Esophagus (tissue), 2 donors: ENCODE data around the gene FGGY. TPM values are rescaled to one million over a fixed set of nuclear protein-coding genes. Genes with fewer than 3 reads are reported as not detected.
A peak's percentile ranks its signal among the peaks of the same experiment; 100 is the strongest.

Source experiments
- H3K27ac ChIP-seq, 2 donors: one replicate each; pipeline ENCODE4 v1.5.1; 2013; ENCODE audit warnings: low read depth in 2 of 2, mild to moderate bottlenecking in 2 of 2, inconsistent platforms in 1 of 2, low read length in 1 of 2, moderate library complexity in 1 of 2
- H3K27me3 ChIP-seq, 2 donors: one replicate each; pipeline ENCODE4 v1.6.1; 2013; ENCODE audit warnings: low read length in 2 of 2, control low read depth in 1 of 2, mild to moderate bottlenecking in 1 of 2; ENCODE audit not compliant: insufficient read depth in 2 of 2, control insufficient read depth in 1 of 2
- H3K36me3 ChIP-seq, 2 donors: one replicate each; pipeline ENCODE4 v1.6.1; 2013; ENCODE audit warnings: low read length in 1 of 2; ENCODE audit not compliant: control insufficient read depth in 2 of 2, insufficient read depth in 2 of 2
- H3K4me1 ChIP-seq, 2 donors: one replicate each; pipeline ENCODE4 v1.6.1; 2013; ENCODE audit warnings: low read length in 1 of 2; ENCODE audit not compliant: control insufficient read depth in 2 of 2, insufficient read depth in 2 of 2
- H3K4me3 ChIP-seq, 2 donors: one replicate each; pipeline ENCODE4 v1.5.1; 2013; ENCODE audit warnings: low read length in 2 of 2, mild to moderate bottlenecking in 2 of 2, low read depth in 1 of 2, moderate library complexity in 1 of 2
- H3K9me3 ChIP-seq, 2 donors: one replicate each; pipeline ENCODE4 v1.6.1; 2013; ENCODE audit warnings: mild to moderate bottlenecking in 2 of 2, low read depth in 1 of 2, low read length in 1 of 2, moderate library complexity in 1 of 2; ENCODE audit not compliant: control insufficient read depth in 2 of 2, insufficient read depth in 1 of 2
- WGBS, 2 donors: extraction: QIAGEN DNeasy Blood & Tissue Kit; methylation state at CpG; one replicate each; pipeline ENCODE4 v1.1.7; 2013; 5-methylcytosine and 5-hydroxymethylcytosine counted together
- polyA plus RNA-seq, 2 donors: library from polyadenylated mRNA; stranded (reverse); fragments of 200-250 nt; gene quantifications; one replicate each; pipeline ENCODE4 v1.2.3, GENCODE V29; 2013
- donor health status: healthy with polysubstance abuse.
- donor health status: Bipolar disorder and iron deficiency.

FGGY gene
- polyA plus RNA-seq, 2 donors, result 2.4 to 4.4 TPM

DNA sequence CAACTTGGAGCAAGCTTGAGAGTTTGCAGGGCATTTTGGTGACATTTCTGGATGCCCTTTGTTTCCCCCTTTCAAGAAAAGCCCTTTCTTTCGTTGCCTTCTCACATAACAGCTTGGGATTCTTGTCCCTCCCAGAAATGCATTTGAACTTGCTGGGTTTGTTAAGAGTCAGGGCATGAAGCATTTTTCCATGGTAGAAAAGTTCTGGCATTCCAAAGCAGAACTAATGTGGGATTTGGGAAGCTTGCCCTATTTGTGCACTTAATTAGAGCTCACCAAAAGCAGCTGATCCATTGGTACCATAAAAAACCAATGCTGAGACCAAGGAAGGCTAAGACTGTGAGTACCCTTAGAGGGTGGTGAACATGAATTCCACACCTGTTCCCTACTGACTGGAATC is 418.1 kb downstream of the FGGY start:
- H3K36me3 ChIP-seq, result no peaks in the 10 kb centered on the region
- H3K4me3 ChIP-seq, result no peak overlapping the region
- H3K27ac ChIP-seq, result no peak overlapping the region
- H3K4me1 ChIP-seq, result peaks cover 5 to 8% of the 10 kb centered on the region in 2 donors
- WGBS, 2 donors, result 62 to 73% methylated on average over 1 of the region's 1 CpG
- H3K27me3 ChIP-seq, result no peaks in the 10 kb centered on the region
- H3K9me3 ChIP-seq, result no peaks in the 10 kb centered on the region

DNA sequence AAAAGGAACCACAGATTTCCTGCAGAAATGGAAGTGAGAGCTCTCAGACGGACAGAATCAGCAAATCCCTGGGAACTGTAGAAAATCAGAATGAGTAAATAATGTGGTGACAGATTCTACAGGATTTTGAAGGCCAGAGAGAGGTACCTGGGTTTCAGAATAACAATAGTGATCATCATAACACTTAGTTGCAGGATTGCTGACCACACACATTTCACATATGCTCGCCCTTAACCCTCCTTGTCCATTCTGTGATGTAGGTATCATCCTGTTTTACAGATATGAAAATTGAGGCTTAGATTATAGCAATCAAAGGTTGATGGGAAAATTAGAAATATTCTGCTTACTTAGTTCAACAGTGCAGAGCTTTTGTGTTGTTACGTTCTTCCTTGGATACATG is 419.9 kb downstream of the FGGY start:
- Histone ChIP-seq H3K36me3 (no peaks in the 10 kb centered on the region), H3K27me3 (no peaks in the 10 kb centered on the region), H3K9me3 (no peaks in the 10 kb centered on the region), H3K4me1 (peaks cover 5 to 8% of the 10 kb centered on the region in 2 donors), H3K4me3 (no peak overlapping the region), H3K27ac (no peak overlapping the region)
- WGBS, 2 donors, result 87 to 90% methylated on average over 3 of the region's 3 CpGs

DNA sequence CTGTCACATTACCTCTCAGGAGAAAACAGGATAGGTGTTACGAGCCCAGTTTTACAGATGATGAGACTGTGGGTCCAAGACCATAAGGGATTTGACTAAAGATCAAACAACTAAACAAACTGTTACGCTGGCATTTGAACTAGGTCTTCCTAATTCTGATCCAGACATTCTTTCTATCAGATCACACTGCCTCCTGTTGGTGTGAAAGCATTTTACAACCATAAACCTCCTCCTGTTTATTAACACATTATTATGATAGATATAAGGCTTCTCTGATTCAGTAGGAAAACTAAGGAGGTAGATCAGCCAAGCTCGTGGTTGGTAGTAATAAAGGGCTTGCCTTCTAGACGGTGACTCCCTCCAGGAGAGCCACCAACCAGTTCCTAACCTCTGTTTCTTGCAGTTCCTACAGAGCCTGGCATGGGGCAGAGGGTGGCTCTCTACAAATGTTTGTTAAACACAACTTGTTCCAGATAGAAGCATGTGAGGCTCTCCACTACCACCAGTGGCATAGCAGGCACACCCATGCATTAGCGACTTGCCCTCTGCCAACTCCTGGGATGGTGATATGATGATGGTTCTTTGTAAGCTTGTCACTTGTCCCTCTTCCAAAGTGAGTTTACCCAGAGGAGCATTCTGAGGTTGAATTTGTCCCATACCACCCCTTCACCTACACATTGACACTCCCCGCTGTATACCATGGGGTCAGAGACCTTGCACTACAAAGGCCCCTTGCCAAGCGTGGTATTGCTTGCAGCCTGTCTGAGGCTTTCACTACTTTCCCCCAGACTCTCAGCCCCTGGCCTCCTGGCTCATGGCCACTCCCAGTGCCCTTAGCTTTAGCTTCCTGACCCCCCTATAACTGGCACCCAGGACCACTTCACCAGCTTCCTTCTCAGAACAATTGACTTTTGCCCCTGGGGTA is 421.4 kb downstream of the FGGY start:
- Histone ChIP-seq H3K27ac (no peak overlapping the region), H3K9me3 (no peaks in the 10 kb centered on the region), H3K4me1 (peaks cover 5 to 8% of the 10 kb centered on the region in 2 donors), H3K4me3 (no peak overlapping the region), H3K27me3 (no peaks in the 10 kb centered on the region), H3K36me3 (no peaks in the 10 kb centered on the region)
- 89 to 93% methylated on average over 7 of the region's 7 CpGs for WGBS, 2 donors

DNA sequence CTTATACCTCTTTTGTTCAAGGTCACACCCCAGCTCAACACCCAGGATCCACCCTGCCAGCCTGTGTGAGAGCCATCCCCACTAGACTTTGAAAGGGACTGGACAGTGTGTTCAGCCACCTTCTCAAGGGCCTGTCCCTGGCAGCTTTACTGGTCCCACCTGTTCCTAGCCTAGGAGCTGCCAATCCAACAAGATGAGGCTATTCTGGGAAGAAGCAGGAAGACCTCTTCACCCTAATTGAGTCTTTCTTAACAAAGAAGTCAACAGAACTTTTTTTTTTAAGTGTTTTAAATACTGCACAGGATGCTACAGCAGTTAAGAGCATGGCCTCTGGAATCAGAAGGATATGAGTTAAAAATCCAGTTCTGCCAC is 422.1 kb downstream of the FGGY start:
- Histone ChIP-seq H3K27ac (no peak overlapping the region), H3K27me3 (no peaks in the 10 kb centered on the region), H3K4me3 (no peak overlapping the region), H3K4me1 (peaks cover 5 to 8% of the 10 kb centered on the region in 2 donors), H3K9me3 (no peaks in the 10 kb centered on the region), H3K36me3 (no peaks in the 10 kb centered on the region)

DNA sequence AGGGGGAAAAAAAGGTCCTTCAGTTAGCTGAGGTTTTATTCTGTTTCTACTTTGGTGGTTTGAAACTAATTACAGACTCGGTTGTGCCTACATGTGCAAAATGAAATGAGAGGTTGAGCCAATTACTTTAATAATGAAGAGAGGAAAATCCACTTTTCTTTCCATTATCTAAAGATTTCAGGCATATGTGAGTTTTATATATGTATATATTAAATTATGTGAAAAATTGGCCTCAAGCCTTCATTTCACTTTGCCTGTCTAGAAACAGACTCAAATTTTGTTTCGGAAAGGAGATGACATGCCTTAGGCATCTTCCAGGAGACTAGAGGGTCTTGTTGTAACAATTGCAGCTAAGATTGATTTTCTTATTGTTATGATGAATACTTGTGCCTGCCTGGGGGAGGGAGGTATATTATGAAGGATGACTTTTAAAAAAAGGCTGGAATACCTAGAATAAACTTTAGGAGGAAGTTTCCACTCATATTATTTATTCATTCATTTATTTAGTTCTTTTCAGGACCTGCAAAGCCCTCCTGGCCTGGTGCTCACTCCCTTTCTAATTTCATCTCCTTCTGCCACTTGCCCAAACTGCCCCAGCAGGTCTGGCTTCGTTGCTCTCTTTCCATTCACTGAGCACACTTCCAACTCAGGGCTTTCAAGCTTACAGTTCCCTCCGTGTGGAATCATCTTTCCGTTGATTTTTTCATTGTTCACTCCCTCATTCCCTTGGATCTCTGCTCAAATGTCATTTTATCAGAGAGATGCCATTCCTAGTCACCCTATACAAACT is 423.6 kb downstream of the FGGY start:
- no peak overlapping the region for H3K27ac ChIP-seq
- no peaks in the 10 kb centered on the region for H3K27me3 ChIP-seq
- 48 to 58% methylated on average over 5 of the region's 5 CpGs for WGBS, 2 donors
- H3K4me1 ChIP-seq, result peaks cover 5 to 8% of the 10 kb centered on the region in 2 donors
- H3K4me3 ChIP-seq, result no peak overlapping the region
- no peaks in the 10 kb centered on the region for H3K36me3 ChIP-seq
- H3K9me3 ChIP-seq, result no peaks in the 10 kb centered on the region

DNA sequence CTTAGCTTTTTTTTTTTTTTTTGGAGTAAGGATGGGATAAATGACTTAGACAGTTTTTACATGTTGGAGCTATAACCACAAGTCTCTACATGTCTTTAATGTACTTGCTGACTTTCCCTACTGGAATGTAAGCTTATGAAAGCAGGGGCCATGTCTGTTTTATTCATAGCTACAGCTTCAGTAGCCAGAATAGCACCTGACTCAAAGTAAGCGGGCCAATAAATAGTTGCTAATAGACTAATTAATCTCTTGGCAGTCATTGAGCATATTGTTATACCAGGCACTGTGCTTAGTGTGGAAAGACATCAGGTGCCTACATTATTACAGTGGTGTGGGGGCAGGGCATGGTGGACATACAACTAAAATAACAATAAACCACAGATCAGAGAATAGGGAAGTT is 433.4 kb downstream of the FGGY start:
- Histone ChIP-seq H3K27me3 (no peaks in the 10 kb centered on the region), H3K4me3 (no peak overlapping the region), H3K4me1 (peaks cover 2 to 5% of the 10 kb centered on the region in 2 donors), H3K36me3 (no peaks in the 10 kb centered on the region), H3K9me3 (no peaks in the 10 kb centered on the region), H3K27ac (peak overlapping the region in 1 of 2 donors; percentile 14)
- WGBS, 2 donors, result 49 to 61% methylated on average over 1 of the region's 1 CpG

DNA sequence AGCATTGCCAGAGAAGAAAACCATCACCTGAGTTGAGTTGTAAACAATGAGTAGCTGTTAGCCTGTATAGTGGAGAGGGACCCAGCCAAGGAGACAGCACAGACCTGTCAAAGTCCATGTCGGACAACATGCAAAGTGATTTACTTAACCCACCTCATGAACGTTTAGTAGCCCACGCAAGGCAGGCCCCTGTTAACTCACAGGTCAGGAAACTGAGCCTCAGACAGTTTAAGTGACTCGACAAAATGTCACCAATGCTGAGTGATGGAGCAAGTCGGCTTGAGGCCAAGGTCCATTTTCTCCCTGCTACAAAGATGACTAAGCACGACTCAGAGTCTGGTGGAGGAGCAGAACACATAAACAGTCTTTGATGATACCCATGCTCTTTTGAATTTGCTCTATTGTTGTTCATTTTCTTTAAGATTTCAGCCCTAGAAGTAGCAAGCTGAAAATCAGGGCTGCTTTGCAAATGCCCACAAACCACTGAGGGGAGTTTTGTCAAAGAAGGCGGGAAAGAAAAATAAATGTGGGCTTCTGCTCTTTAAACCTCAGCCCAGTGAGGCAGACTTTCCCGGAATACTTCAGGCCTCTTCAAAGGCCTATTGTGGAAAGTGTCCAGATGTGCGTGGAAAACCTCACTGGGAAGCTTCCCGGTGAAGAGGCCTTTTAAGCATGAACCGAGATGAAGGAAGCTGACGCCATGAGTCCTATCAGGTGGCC is 434.0 kb downstream of the FGGY start:
- Histone ChIP-seq H3K4me3 (no peak overlapping the region), H3K9me3 (no peaks in the 10 kb centered on the region), H3K36me3 (no peaks in the 10 kb centered on the region), H3K27ac (peak overlapping the region; percentile 43 to 74), H3K4me1 (peaks cover 2 to 5% of the 10 kb centered on the region in 2 donors), H3K27me3 (no peaks in the 10 kb centered on the region)
- 37 to 41% methylated on average over 12 of the region's 12 CpGs for WGBS, 2 donors

DNA sequence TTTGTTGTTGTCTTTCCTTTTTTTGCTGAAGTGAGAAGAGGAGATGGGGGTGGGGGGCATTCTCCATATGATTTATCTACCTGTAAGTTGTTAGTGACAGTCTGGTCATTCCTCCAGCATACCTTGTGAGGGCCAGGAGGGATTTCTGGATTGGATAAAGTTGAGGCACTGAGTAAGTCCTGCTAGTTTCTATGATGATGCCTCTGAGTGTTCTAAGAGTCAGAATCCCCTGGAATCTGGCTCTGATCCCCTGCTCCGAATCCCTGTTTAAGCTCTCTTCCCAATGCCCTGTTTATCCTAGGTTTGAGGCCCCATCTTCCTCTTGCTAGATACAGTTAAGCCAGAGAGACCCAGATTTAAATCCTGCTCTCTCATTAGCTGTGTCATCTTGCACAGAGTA is 434.7 kb downstream of the FGGY start:
- peak overlapping the region; percentile 43 to 60 for H3K27ac ChIP-seq
- 74 to 82% methylated on average over 1 of the region's 1 CpG for WGBS, 2 donors

DNA sequence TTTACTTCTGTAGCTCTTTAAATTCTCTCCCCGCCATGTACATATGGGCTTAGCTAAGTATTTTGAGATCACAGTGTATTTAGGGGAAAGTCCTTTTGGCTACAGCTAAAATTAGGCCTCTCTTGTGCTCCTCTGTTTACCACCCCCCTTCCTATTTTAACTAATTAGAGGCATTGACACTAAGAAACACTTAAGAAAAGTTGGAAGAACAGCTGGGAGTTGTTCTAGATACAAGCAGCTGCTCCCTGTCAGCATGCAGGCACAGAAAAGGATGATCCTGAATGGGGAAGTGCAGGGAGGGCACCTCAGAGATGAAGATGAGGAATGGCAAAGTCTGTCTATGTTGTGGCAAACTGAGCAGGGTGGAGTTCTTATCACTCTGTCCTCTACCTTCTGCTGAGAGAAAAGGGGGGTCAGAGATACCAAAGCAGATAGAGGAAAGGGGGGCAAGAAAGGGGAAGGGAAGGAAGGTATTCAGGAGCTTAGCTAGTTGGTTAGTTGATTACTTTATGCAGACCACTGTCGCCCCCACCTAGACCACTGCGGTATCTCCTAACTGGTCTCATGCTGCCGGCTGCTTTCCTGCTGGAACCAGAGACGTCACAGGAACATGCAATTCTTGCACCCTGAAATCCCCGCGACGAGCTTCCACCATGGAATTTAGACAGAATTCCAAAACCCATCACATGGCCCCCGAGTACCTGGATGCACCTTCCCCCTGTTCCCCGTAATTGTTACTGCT is 435.5 kb downstream of the FGGY start:
- Histone ChIP-seq H3K27me3 (no peaks in the 10 kb centered on the region), H3K9me3 (peaks cover 0 to 4% of the 10 kb centered on the region in 2 donors), H3K27ac (no peak overlapping the region), H3K4me3 (no peak overlapping the region), H3K4me1 (peaks cover 2 to 5% of the 10 kb centered on the region in 2 donors), H3K36me3 (no peaks in the 10 kb centered on the region)
- WGBS, 2 donors, result 81 to 94% methylated on average over 10 of the region's 10 CpGs

More for the DNA sequence above, 434.7 kb downstream of the FGGY start:
- Histone ChIP-seq H3K9me3 (no peaks in the 10 kb centered on the region), H3K36me3 (no peaks in the 10 kb centered on the region), H3K27me3 (no peaks in the 10 kb centered on the region), H3K4me1 (peaks cover 2 to 5% of the 10 kb centered on the region in 2 donors), H3K4me3 (no peak overlapping the region)
